HepG2 (cell line): ENCODE data around the gene TMEM219. TPM values are rescaled to one million over a fixed set of nuclear protein-coding genes. Genes with fewer than 3 reads are reported as not detected.
A peak's percentile ranks its signal among the peaks of the same experiment; 100 is the strongest.

ENCODE experiments used
- ATAC-seq: fragments of 200-7000 bp; cut with Tn5 transposase; 3 replicates; pipeline ENCODE4 v1.9.1; 2020; ENCODE audit warnings: mild to moderate bottlenecking, moderate library complexity
- BruUV-seq: library from RNA; stranded (reverse); fragments of 400-500 nt; replicated peaks from 2 replicates; lab custom pipeline; 2021; lab: Mats Ljungman, UMichigan
- CTCF ChIA-PET: fragments of 300-600 bp; formaldehyde crosslinking; extraction: SDS; loops from one replicate; lab custom pipeline; 2021; ENCODE audit warnings: low total read pairs, inconsistent platforms, low intra/inter-chr PET ratio; lab: Yijun Ruan, JAX
- POLR2A ChIA-PET: fragments of 350-600 bp; sonication (Branson Sonifier 250); formaldehyde crosslinking; loops from one replicate; lab custom pipeline; 2020; ENCODE audit warnings: antibody characterized with exemption, inconsistent platforms; lab: Yijun Ruan, JAX
- DNase-seq: peaks from one replicate; pipeline ENCODE4 v3.0.0-alpha.2; 2015; ENCODE audit warnings: low spot score
- FAIRE-seq: peaks from 3 replicates; lab custom pipeline; 2011; peaks lifted over from hg19 to GRCh38; lab: Jason Lieb, UNC
- H2AFZ ChIP-seq: one replicate; pipeline ENCODE4 v1.6.1; 2011; ENCODE audit warnings: low read length, inconsistent platforms
- H3K27ac ChIP-seq: fragments of 300-600 bp; 3 replicates; pipeline ENCODE4 v1.8.0; 2011; ENCODE audit warnings: mixed run types, mild to moderate bottlenecking, mixed read lengths, low read length, inconsistent platforms; ENCODE audit not compliant: insufficient read depth; ENCODE audit errors: extremely low read length
- H3K27me3 ChIP-seq, 2 experiments: fragments of 200-600 bp in 1 of 2; 2 replicates in 1 of 2; 3 replicates in 1 of 2; pipeline versions ENCODE4 v1.6.0 to v1.8.0; 2011; ENCODE audit warnings: low read length in 2 of 2, mild to moderate bottlenecking in 2 of 2, moderate library complexity in 2 of 2, inconsistent platforms in 1 of 2; ENCODE audit not compliant: insufficient read depth in 2 of 2, control insufficient read depth in 1 of 2
- H3K36me3 ChIP-seq, 2 experiments: fragments of 200-600 bp in 1 of 2; replicated peaks in 1 of 2; 2 replicates in 1 of 2; 3 replicates in 1 of 2; pipeline versions ENCODE4 v1.5.1 to v1.8.0; 2011; ENCODE audit warnings: low read length in 2 of 2, inconsistent platforms in 1 of 2; ENCODE audit not compliant: insufficient read depth in 2 of 2, control insufficient read depth in 1 of 2
- H3K4me1 ChIP-seq: 2 replicates; pipeline ENCODE4 v1.5.1; 2012; ENCODE audit warnings: low read length, inconsistent platforms; ENCODE audit not compliant: insufficient read depth
- H3K4me2 ChIP-seq: 2 replicates; pipeline ENCODE4 v1.6.0; 2011; ENCODE audit warnings: low read depth, low read length, inconsistent platforms
- H3K4me3 ChIP-seq, 3 experiments: fragments of 200-600 bp in 1 of 3; sonication (generic), shearing (Covaris generic) in 1 of 3; replicated peaks in 1 of 3; 2 replicates each; pipeline ENCODE4 v1.5.1; 2011 to 2016; ENCODE audit warnings: low read length in 3 of 3, inconsistent platforms in 2 of 3, low read depth in 2 of 3, mild to moderate bottlenecking in 2 of 3, control low read depth in 1 of 3, mixed read lengths in 1 of 3; ENCODE audit not compliant: insufficient read depth in 1 of 3
- H3K79me2 ChIP-seq: one replicate; pipeline ENCODE4 v1.6.1; 2011; ENCODE audit warnings: low read length, inconsistent platforms; ENCODE audit not compliant: insufficient read depth
- H3K9ac ChIP-seq: 2 replicates; pipeline ENCODE4 v1.6.0; 2011; ENCODE audit warnings: mild to moderate bottlenecking, low read depth, low read length, inconsistent platforms; ENCODE audit not compliant: insufficient read depth
- H3K9me3 ChIP-seq: 2 replicates; pipeline ENCODE4 v1.5.1; 2012; ENCODE audit warnings: mild to moderate bottlenecking, low read length
- H4K20me1 ChIP-seq: 2 replicates; pipeline ENCODE4 v1.6.0; 2011; ENCODE audit warnings: inconsistent platforms, mild to moderate bottlenecking, low read length, moderate library complexity; ENCODE audit not compliant: insufficient read depth
- AGO2 ChIP-seq: fragments of 200-400 bp; formaldehyde crosslinking; optimal IDR thresholded peaks from 2 replicates; pipeline ENCODE3; 2017; ENCODE audit warnings: mild to moderate bottlenecking, low read depth, low read length, moderate library complexity
- HIC2 ChIP-seq: sonication (generic); formaldehyde crosslinking; IDR thresholded peaks from 2 replicates; pipeline ENCODE4 v1.9.0; 2022; ENCODE audit warnings: low read depth, missing genetic modification reagents
- MTA1 ChIP-seq: sonication (generic); formaldehyde crosslinking; IDR thresholded peaks from 2 replicates; pipeline ENCODE4 v1.4.0; 2020; ENCODE audit warnings: missing genetic modification reagents, mild to moderate bottlenecking, borderline replicate concordance
- NCOR1 ChIP-seq: fragments of 200-600 bp; sonication (generic); IDR thresholded peaks from 2 replicates; pipeline ENCODE4 v1.7.0; 2017; ENCODE audit warnings: antibody characterized with exemption, low read length, borderline replicate concordance
- NR2F6 ChIP-seq, 2 experiments: IDR thresholded peaks; 2 replicates each; pipeline ENCODE4 v1.6.1; 2016; ENCODE audit warnings: antibody characterized with exemption in 1 of 2, mild to moderate bottlenecking in 1 of 2
- RELA ChIP-seq: sonication (generic); formaldehyde crosslinking; IDR thresholded peaks from 2 replicates; pipeline ENCODE4 v1.4.0; 2020; ENCODE audit warnings: missing genetic modification reagents
- ZNF256 ChIP-seq: sonication (generic); formaldehyde crosslinking; conservative IDR thresholded peaks from 2 replicates; pipeline ENCODE4 v1.4.0; 2020; ENCODE audit warnings: missing genetic modification reagents
- WGBS: methylation state at CpG from one replicate; pipeline ENCODE4 v1.1.6; 2017; ENCODE audit warnings: low lambda C conversion rate; 5-methylcytosine and 5-hydroxymethylcytosine counted together
- in situ Hi-C: cut with HindIII; loops from 2 replicates; pipeline ENCODE4 v1.10.0; 2017; ENCODE audit warnings: low pct_unique_long_range_greater_than_20kb; ENCODE audit not compliant: extremely low pct_ligation_motif_present
- intact Hi-C: fragments of 100-400 bp; cut with micrococcal nuclease; formaldehyde crosslinking; loops from one replicate; pipeline ENCODE4 v1.10.0; 2022; ENCODE audit not compliant: unreplicated experiment
- polyA plus RNA-seq, 8 experiments: library from polyadenylated mRNA; depleted of rRNA in 3 of 8; stranded (reverse) in 7 of 8; unstranded in 1 of 8; fragments of >200 nt; fragmentation: Illumina TruSeq in 4 of 8; extraction: Trizol in 4 of 8; gene quantifications; 2 replicates each; pipeline versions ENCODE4 v1.2.1 to v1.2.3, GENCODE V29; 2011 to 2016; ENCODE audit warnings: low read depth in 4 of 8, missing spikeins in 1 of 8, mixed read lengths in 1 of 8; ENCODE audit not compliant: insufficient read depth in 1 of 8
- total RNA-seq, 5 experiments: library from RNA; depleted of rRNA; stranded (reverse); fragments of >200 nt; fragmentation: Illumina TruSeq; extraction: Trizol; gene quantifications; 2 replicates each; pipeline ENCODE4 v1.2.3, GENCODE V29; 2016; ENCODE audit warnings: low read depth in 1 of 5

TMEM219 gene
- total and polyA plus RNA-seq, 2 of the 13 experiments (the other 11 are each of a cell fraction or from before 2014, with no cell fraction given): 105 to 115 TPM

DNA sequence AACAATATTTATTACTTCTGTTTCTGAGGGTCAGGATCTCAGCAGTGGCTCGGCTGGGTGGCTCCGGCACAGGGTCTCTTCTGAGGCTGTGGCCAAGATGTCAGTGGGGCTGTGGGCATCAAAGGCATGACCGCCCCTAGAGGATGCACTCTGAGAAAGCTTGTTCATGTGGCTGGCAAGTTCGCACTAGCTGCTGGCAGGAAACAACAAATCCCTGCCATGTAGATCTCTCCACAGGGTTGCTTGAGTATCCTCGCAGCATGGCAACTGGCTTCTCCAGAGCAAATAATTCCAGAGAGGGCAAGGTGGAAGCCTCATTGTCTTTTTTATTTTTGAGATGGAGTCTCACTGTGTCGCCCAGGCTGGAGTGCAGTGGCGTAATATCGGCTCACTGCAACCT lies 48.4 kb upstream of the TMEM219 start:
- in situ Hi-C loops (no loop called here), intact Hi-C loops (no loop called here)
- H2AFZ ChIP-seq: no peak overlapping the region
- no peaks in the 10 kb centered on the region for H3K9me3 ChIP-seq
- TF ChIP-seq AGO2 (peak; percentile 36), HIC2 (CRISPR knock-in tag) (no peak)
- ChIA-PET CTCF (no interaction called here), POLR2A (interaction anchor here (4.8 to 6.2 kb wide), 2 partner anchors 12 to 13 kb away, joined by 34 to 49 read pairs; partner anchors contain the start of genes ASPHD1, KCTD13 and SEZ6L2)
- BruUV-seq: no TSS peak
- no peak overlapping the region for H3K27ac ChIP-seq
- ATAC-seq (no peak), DNase-seq (no peak), FAIRE-seq (no peak)
- peaks cover 14% of the 10 kb centered on the region for H3K4me1 ChIP-seq
- H3K4me3 ChIP-seq: no peak overlapping the region
- H3K36me3 ChIP-seq: no peaks in the 10 kb centered on the region; a peak in 2 of 5 replicates
- H4K20me1 ChIP-seq: no peaks in the 10 kb centered on the region
- 93% methylated on average over 8 of the region's 8 CpGs for WGBS
- H3K9ac ChIP-seq: no peak overlapping the region
- no peaks in the 10 kb centered on the region for H3K27me3 ChIP-seq
- H3K4me2 ChIP-seq: no peak overlapping the region
- H3K79me2 ChIP-seq: no peaks in the 10 kb centered on the region

DNA sequence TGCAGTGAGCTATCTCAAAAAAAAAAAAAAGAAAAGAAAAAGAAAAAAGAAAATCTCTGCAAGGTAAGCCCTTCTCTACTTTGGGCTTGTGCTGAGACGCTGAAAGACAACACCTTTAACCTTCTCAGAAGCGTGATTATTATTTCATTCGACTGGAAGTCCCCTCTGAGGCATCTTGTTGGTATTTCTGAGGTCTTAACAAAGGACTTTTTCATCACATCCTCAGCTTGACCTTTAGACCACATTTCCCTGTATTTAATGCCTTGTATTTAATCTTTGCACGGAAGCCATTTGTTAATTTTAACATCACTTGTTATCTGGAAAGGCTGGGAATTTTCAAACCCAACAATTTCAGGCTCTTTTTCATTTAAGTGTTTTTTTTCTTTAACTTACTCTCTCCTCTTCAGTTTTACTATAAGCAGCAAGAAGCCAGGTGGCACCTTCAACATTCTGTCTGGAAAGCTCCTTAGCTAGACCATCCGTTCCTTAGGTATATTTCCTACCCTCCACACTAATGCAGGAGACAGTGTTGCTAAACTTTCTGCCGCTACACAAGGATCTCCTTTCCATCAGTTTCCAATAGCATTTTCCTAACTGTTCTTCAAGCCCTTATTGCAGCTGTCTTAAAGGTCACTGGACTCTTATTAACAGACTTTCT lies 46.2 kb upstream of the TMEM219 start:
- Histone ChIP-seq H3K27me3 (no peaks in the 10 kb centered on the region), H2AFZ (no peak overlapping the region), H3K27ac (peak overlapping the region; percentile 55), H3K4me3 (no peak overlapping the region), H3K9me3 (no peaks in the 10 kb centered on the region), H3K36me3 (peaks cover 1 to 16% of the 10 kb centered on the region in 2 experiments; a peak in 3 of 5 replicates), H3K4me2 (peak overlapping the region; percentile 36), H3K9ac (no peak overlapping the region; the same call in 1 of the 2 replicates), H3K4me1 (peaks cover 14% of the 10 kb centered on the region), H4K20me1 (no peaks in the 10 kb centered on the region), H3K79me2 (no peaks in the 10 kb centered on the region)
- ATAC-seq (no peak), DNase-seq (peak; percentile 63), FAIRE-seq (no peak)
- intact Hi-C loops (no loop called here), in situ Hi-C loops (no loop called here)
- TF ChIP-seq ZNF256 (CRISPR knock-in tag) (peak; percentile 100), NCOR1 (0 out of 2 replicates have a peak, but pooled peaks have one; percentile 36), MTA1 (CRISPR knock-in tag) (no peak), RELA (CRISPR knock-in tag) (peak; percentile 81; the same call in 1 of the 2 replicates), NR2F6 (IDR thresholded peaks at IDR 0.05) (0 out of 2 replicates have a peak, but pooled peaks have one; percentile 27), NR2F6 (CRISPR knock-in tag; IDR thresholded peaks at IDR 0.05) (no peak)
- WGBS: 49% methylated on average over 6 of the region's 6 CpGs
- POLR2A ChIA-PET: interaction anchor here (0.6 to 6.2 kb wide), 7 partner anchors 9 to 64 kb away, joined by 3 to 49 read pairs (median 10); partner anchors contain the start of genes ASPHD1, KCTD13, SEZ6L2 and TAOK2
- CTCF ChIA-PET: no interaction called here
- BruUV-seq: no TSS peak
